GM12878 (cell line): ENCODE measurements around the gene OR5D16. TPM values are rescaled to one million over a fixed set of nuclear protein-coding genes. Genes with fewer than 3 reads are reported as not detected.

Experiments used
- ATAC-seq: fragments of 200-7000 bp; cut with Tn5 transposase; 3 replicates; pipeline ENCODE4 v1.9.1; 2020; ENCODE audit warnings: mild to moderate bottlenecking, moderate library complexity
- BruUV-seq: library from RNA; stranded (reverse); fragments of 400-500 nt; replicated peaks from 2 replicates; lab custom pipeline; 2021; lab: Mats Ljungman, UMichigan
- CTCF ChIA-PET: fragments of 300-600 bp; sonication (Branson Sonifier 250); formaldehyde crosslinking; extraction: SDS; loops from one replicate; lab custom pipeline; 2021; ENCODE audit warnings: inconsistent platforms; lab: Yijun Ruan, JAX
- POLR2A ChIA-PET: fragments of 350-600 bp; formaldehyde crosslinking; extraction: SDS; loops from one replicate; lab custom pipeline; 2021; ENCODE audit warnings: inconsistent platforms; lab: Charles Lee
- RAD21 ChIA-PET: fragments of 300-600 bp; sonication (Branson Sonifier 250); formaldehyde crosslinking; loops from one replicate; lab custom pipeline; 2023; ENCODE audit warnings: antibody characterized with exemption; ENCODE audit not compliant: unreplicated experiment; lab: Charles Lee
- SMC1A ChIA-PET: fragments of 300-600 bp; sonication (Branson Sonifier 250); formaldehyde crosslinking; loops from one replicate; lab custom pipeline; 2023; ENCODE audit not compliant: unreplicated experiment, uncharacterized antibody; lab: Charles Lee
- DNase-seq: peaks from one replicate; pipeline ENCODE4 v3.0.0-alpha.2; 2011; ENCODE audit warnings: low read depth, low spot score
- FAIRE-seq: peaks from 3 replicates; lab custom pipeline; 2011; peaks lifted over from hg19 to GRCh38; lab: Jason Lieb, UNC
- H2AFZ ChIP-seq: 2 replicates; pipeline ENCODE4 v1.6.0; 2011; ENCODE audit warnings: low read depth, low read length, control low read depth; ENCODE audit not compliant: control insufficient read depth
- H3K27ac ChIP-seq: 2 replicates; pipeline ENCODE4 v1.5.1; 2011; ENCODE audit warnings: control low read depth; ENCODE audit not compliant: control insufficient read depth, insufficient read depth
- H3K27me3 ChIP-seq, 2 experiments: replicated peaks in 1 of 2; 2 replicates each; pipeline versions ENCODE4 v1.6.0 to v1.6.1; 2011; ENCODE audit warnings: low read length in 1 of 2; ENCODE audit not compliant: control insufficient read depth in 2 of 2, insufficient read depth in 2 of 2
- H3K36me3 ChIP-seq, 2 experiments: 2 replicates each; pipeline ENCODE4 v1.5.1; 2011; ENCODE audit warnings: low read length in 1 of 2; ENCODE audit not compliant: control insufficient read depth in 2 of 2, insufficient read depth in 2 of 2
- H3K4me1 ChIP-seq: 2 replicates; pipeline ENCODE4 v1.6.1; 2011; ENCODE audit warnings: mild to moderate bottlenecking, low read length, moderate library complexity, mixed read lengths; ENCODE audit not compliant: control insufficient read depth, insufficient read depth
- H3K4me2 ChIP-seq: 2 replicates; pipeline ENCODE4 v1.6.0; 2011; ENCODE audit warnings: control low read depth; ENCODE audit not compliant: control insufficient read depth, insufficient read depth
- H3K4me3 ChIP-seq: fragments of 200-600 bp; sonication (generic); 2 replicates; pipeline ENCODE4 v1.5.1; 2016
- H3K79me2 ChIP-seq: 2 replicates; pipeline ENCODE4 v1.6.0; 2011; ENCODE audit warnings: low read length; ENCODE audit not compliant: control insufficient read depth, insufficient read depth
- H3K9ac ChIP-seq: 2 replicates; pipeline ENCODE4 v1.8.0; 2011; ENCODE audit warnings: low read length, control low read depth, mixed read lengths; ENCODE audit not compliant: control insufficient read depth, insufficient read depth
- H3K9me3 ChIP-seq: replicated peaks from 3 replicates; pipeline ENCODE4 v1.5.1; 2011; ENCODE audit warnings: mild to moderate bottlenecking, low read length; ENCODE audit not compliant: control insufficient read depth, insufficient read depth
- H4K20me1 ChIP-seq: 2 replicates; pipeline ENCODE4 v1.6.0; 2011; ENCODE audit not compliant: control insufficient read depth, insufficient read depth
- ATF2 ChIP-seq: IDR thresholded peaks from 2 replicates; pipeline ENCODE4 v1.6.1; 2012; ENCODE audit warnings: low read length, inconsistent platforms
- BRCA1 ChIP-seq: IDR thresholded peaks from 2 replicates; pipeline ENCODE4 v1.6.1; 2011; ENCODE audit warnings: low read depth, low read length, improper control_type of control experiment
- CBX5 ChIP-seq: sonication (generic); IDR thresholded peaks from 2 replicates; pipeline ENCODE4 v1.6.1; 2016; ENCODE audit warnings: low read depth, moderate library complexity, mild to moderate bottlenecking, inconsistent platforms
- CREB1 ChIP-seq: IDR thresholded peaks from 2 replicates; pipeline ENCODE4 v1.6.1; 2012; ENCODE audit warnings: low read depth, mild to moderate bottlenecking, inconsistent platforms
- E4F1 ChIP-seq: fragments of 450-650 bp; IDR thresholded peaks from 2 replicates; pipeline ENCODE4 v1.6.1; 2018; ENCODE audit warnings: borderline replicate concordance, mild to moderate bottlenecking; ENCODE audit not compliant: partially characterized antibody
- ELK1 ChIP-seq: IDR thresholded peaks from 2 replicates; pipeline ENCODE4 v1.6.1; 2012; ENCODE audit warnings: low read depth, low read length, improper control_type of control experiment
- KLF5 ChIP-seq: fragments of 450-650 bp; IDR thresholded peaks from 2 replicates; pipeline ENCODE4 v1.6.1; 2014; ENCODE audit warnings: mild to moderate bottlenecking; ENCODE audit not compliant: partially characterized antibody
- NFYA ChIP-seq: IDR thresholded peaks from 2 replicates; pipeline ENCODE4 v1.6.1; 2011; ENCODE audit warnings: low read depth, mild to moderate bottlenecking, low read length, improper control_type of control experiment, borderline replicate concordance
- NR2C1 ChIP-seq: fragments of 450-650 bp; IDR thresholded peaks from 2 replicates; pipeline ENCODE4 v1.6.1; 2017; ENCODE audit warnings: antibody characterized with exemption, mild to moderate bottlenecking, moderate library complexity
- RBBP5 ChIP-seq: fragments of 200-600 bp; sonication (generic); conservative IDR thresholded peaks from 2 replicates; pipeline ENCODE4 v1.6.1; 2016
- SPI1 ChIP-seq: IDR thresholded peaks from 2 replicates; pipeline ENCODE4 v1.6.1; 2011; ENCODE audit warnings: low read depth, mild to moderate bottlenecking, low read length, moderate library complexity, borderline replicate concordance; ENCODE audit not compliant: insufficient read depth
- SREBF1 ChIP-seq: IDR thresholded peaks from 2 replicates; pipeline ENCODE4 v1.6.1; 2012; ENCODE audit warnings: mild to moderate bottlenecking, low read length
- USF2 ChIP-seq: IDR thresholded peaks from 2 replicates; pipeline ENCODE4 v1.6.1; 2011; ENCODE audit warnings: low read depth, low read length, improper control_type of control experiment, borderline replicate concordance
- ZNF207 ChIP-seq: fragments of 450-650 bp; IDR thresholded peaks from 2 replicates; pipeline ENCODE4 v1.6.1; 2014; ENCODE audit warnings: antibody characterized with exemption, mild to moderate bottlenecking, borderline replicate concordance
- ZNF687 ChIP-seq: fragments of 450-650 bp; IDR thresholded peaks from 2 replicates; pipeline ENCODE4 v1.6.1; 2017; ENCODE audit warnings: mild to moderate bottlenecking, moderate library complexity
- WGBS: methylation state at CpG from one replicate; pipeline ENCODE4 v1.1.6; 2016; ENCODE audit warnings: low lambda C conversion rate; ENCODE audit not compliant: insufficient replicate concordance, insufficient coverage; ENCODE audit errors: missing lambda C conversion rate; 5-methylcytosine and 5-hydroxymethylcytosine counted together
- in situ Hi-C: fragments of 300-500 bp; cut with MboI; formaldehyde crosslinking; loops from 9 replicates; pipeline ENCODE4 v1.14.3; 2018; ENCODE audit warnings: mixed read lengths
- intact Hi-C: fragments of 100-400 bp; cut with micrococcal nuclease; formaldehyde crosslinking; loops from one replicate; pipeline ENCODE4 v1.14.2; 2022; ENCODE audit not compliant: unreplicated experiment
- polyA plus RNA-seq, 11 experiments: library from polyadenylated mRNA; depleted of rRNA in 4 of 11; unstranded in 6 of 11; stranded (reverse) in 5 of 11; fragments of >200 nt; fragmentation: Nextera tagmentation in 4 of 11; fragmentation: Illumina TruSeq in 1 of 11; extraction: Ambion mirVana in 4 of 11; extraction: Trizol in 1 of 11; gene quantifications; 1 replicate in 1 of 11; 2 replicates in 10 of 11; pipeline versions ENCODE4 v1.2.1 to v1.2.3, GENCODE V29; 2011 to 2016; ENCODE audit warnings: inconsistent platforms in 2 of 11, missing spikeins in 2 of 11, low read depth in 1 of 11
- total RNA-seq, 4 experiments: library from RNA; depleted of rRNA in 3 of 4; stranded (reverse); fragments of >200 nt in 3 of 4; fragmentation: Illumina TruSeq in 1 of 4; extraction: Trizol in 1 of 4; gene quantifications; 2 replicates each; pipeline versions ENCODE4 v1.2.1 to v1.2.3, GENCODE V29; 2013 to 2021

The OR5D16 gene
- total and polyA plus RNA-seq, 10 of the 15 experiments (the other 5 are each of a cell fraction or from before 2014, with no cell fraction given): not detected

- Histone ChIP-seq H3K27me3 (no peaks in the 10 kb centered on the region), H3K4me2 (no peak within 1 kb of the TSS)
- no TSS peak for BruUV-seq
- in situ Hi-C loops: no loop called here
- 40% methylated on average over 5 of the region's 5 CpGs for WGBS
- no peak for TF ChIP-seq NR2C1
- TF ChIP-seq USF2: no peak
- no peak for TF ChIP-seq KLF5
- no peak for TF ChIP-seq ZNF207
- no peak for TF ChIP-seq BRCA1
- no peak for TF ChIP-seq CBX5
- no peak for TF ChIP-seq E4F1
- TF ChIP-seq ELK1: no peak
- no peak for TF ChIP-seq CREB1
- TF ChIP-seq NFYA: no peak
- TF ChIP-seq SREBF1: no peak
- no peak for TF ChIP-seq ZNF687
- no peak for TF ChIP-seq ATF2
- no peak for TF ChIP-seq RBBP5
- TF ChIP-seq SPI1: no peak
- TF ChIP-seq, all 136 proteins: peak for 0
- no peaks in the 10 kb centered on the region for H3K9me3 ChIP-seq
- FAIRE-seq (no peak), DNase-seq (no peak), ATAC-seq (no peak)
- intact Hi-C loops: loop anchor here (1.0 to 10.0 kb wide), 2 partner anchors 22 to 95 kb away; partner anchors contain the start of gene OR5W2
- no peak within 1 kb of the TSS for H2AFZ ChIP-seq
- ChIA-PET RAD21 (no interaction called here), POLR2A (no interaction called here), CTCF (no interaction called here), SMC1A (no interaction called here)
- no peak within 1 kb of the TSS for H3K27ac ChIP-seq
- H3K36me3 ChIP-seq: no peaks in the 10 kb centered on the region
- no peaks in the 10 kb centered on the region for H3K79me2 ChIP-seq
- no peak within 1 kb of the TSS for H3K9ac ChIP-seq
- H4K20me1 ChIP-seq: no peaks in the 10 kb centered on the region
- no peaks in the 10 kb centered on the region for H3K4me1 ChIP-seq
- no peak within 1 kb of the TSS for H3K4me3 ChIP-seq
These were observed 19.2 kb upstream of the OR5D16 start, which contains the start of gene OR5D18 for GRCh38 chr11:55819330-55819729. Gene OR5D18 (plus strand): TSS chr11:55819630. CDS start chr11:55819630, 0 bp downstream.
